ENCODE results near the gene CAPN7.

DNA sequence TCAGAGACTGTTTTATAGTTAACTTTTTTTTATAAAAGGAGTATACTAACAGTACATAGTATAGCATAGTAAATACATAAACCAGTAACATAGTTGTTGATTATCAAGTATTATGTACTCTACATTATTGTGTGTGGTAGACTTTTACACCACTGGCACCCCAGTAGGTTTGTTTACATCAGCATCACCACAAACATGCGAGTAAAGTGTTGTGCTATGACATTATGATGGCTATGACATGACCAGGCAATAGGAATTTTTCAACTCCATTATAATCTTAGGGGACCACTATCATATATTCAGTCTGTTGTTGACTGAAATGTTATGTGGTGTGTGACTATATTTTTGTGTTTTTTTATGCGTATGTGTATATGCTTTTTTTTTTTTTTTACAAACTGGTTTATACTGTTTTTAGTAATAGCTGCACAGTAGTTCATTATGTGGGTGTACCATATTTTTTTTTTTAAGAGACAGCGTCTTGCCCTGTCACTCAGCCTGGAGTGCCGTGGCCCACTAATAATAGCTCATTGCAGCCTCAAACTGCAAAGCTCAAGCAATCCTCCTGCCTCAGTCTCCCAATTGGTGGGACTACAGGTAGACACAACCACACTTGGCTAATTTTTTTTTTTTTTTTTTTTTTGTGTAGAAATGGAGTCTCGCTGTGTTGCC, 1.9 kb downstream of the CAPN7 start:
- TF ChIP-seq SIN3A (IDR thresholded peaks at IDR 0.05; ENCODE audit: low read depth) (no peak), RAD21 (IDR thresholded peaks at IDR 0.05; ENCODE audit: low read depth) (no peak), ELF1 (IDR thresholded peaks at IDR 0.05; ENCODE audit: borderline replicate concordance, low read depth) (no peak)
